Cardiac fibroblast (primary cell): ENCODE data around the gene S1PR4.

ENCODE experiments used
- DNase-seq, 2 donors: peaks; one replicate each; pipeline versions ENCODE4 v3.0.0 to v3.0.0-alpha.2; 2010; ENCODE audit warnings: low read depth in 2 of 2
- H3K4me3 ChIP-seq, 2 donors: replicated peaks in 1 of 2; 1 replicate in 1 of 2; 2 replicates in 1 of 2; pipeline ENCODE4 v1.5.1; 2011; ENCODE audit warnings: low read depth in 2 of 2, low read length in 2 of 2, mild to moderate bottlenecking in 2 of 2, moderate library complexity in 1 of 2
- CTCF ChIP-seq: IDR thresholded peaks from one replicate; pipeline ENCODE4 v1.5.1; 2011; ENCODE audit warnings: low read depth, mild to moderate bottlenecking, low read length, inconsistent platforms

S1PR4 gene

GRCh38 chr19:3178377-3178972 is at the start of gene S1PR4:
Gene S1PR4, plus strand, starts transcription at chr19:3178769. Its CDS starts 24 bp downstream, at chr19:3178793.
- no peak for DNase-seq

GRCh38 chr19:3129112-3129511 is 49.5 kb upstream of the S1PR4 start:
- DNase-seq, result peak; percentile 79 to 85
- peak; percentile 52 for TF ChIP-seq CTCF

More at GRCh38 chr19:3178377-3178972, at the start of gene S1PR4:
- TF ChIP-seq CTCF, result no peak
- H3K4me3 ChIP-seq, result no peak within 1 kb of the TSS

GRCh38 chr19:3131168-3131567 is 47.4 kb upstream of the S1PR4 start:
- TF ChIP-seq CTCF, result no peak
- no peak overlapping the region for H3K4me3 ChIP-seq
- DNase-seq, result no peak

More at GRCh38 chr19:3129112-3129511, 49.5 kb upstream of the S1PR4 start:
- H3K4me3 ChIP-seq, result no peak overlapping the region

- no peak for TF ChIP-seq CTCF
- peak in 1 of 2 donors; percentile 37 for DNase-seq
- no peak overlapping the region for H3K4me3 ChIP-seq
Measured at GRCh38 chr19:3132971-3133792, 45.4 kb upstream of the S1PR4 start.

- H3K4me3 ChIP-seq, result no peak overlapping the region
- no peak for TF ChIP-seq CTCF
- no peak for DNase-seq
Measured at GRCh38 chr19:3133793-3134116, 44.8 kb upstream of the S1PR4 start.

GRCh38 chr19:3135961-3136683 is 42.4 kb upstream of the S1PR4 start, which contains the start of gene GNA15:
Gene GNA15, plus strand, starts transcription at chr19:3136033. Its CDS starts 418 bp downstream, at chr19:3136451.
- no peak for TF ChIP-seq CTCF
- no peak for DNase-seq
- no peak within 1 kb of the TSS for H3K4me3 ChIP-seq
